WI38 (cell line): ENCODE measurements around the gene PARD3B.

ENCODE experiments used
- H3K4me3 ChIP-seq: 2 replicates; pipeline ENCODE4 v1.5.1; 2011; ENCODE audit warnings: low read depth, mild to moderate bottlenecking, control low read depth, low read length
- TF ChIP-seq, protein P1 (sequence below): IDR thresholded peaks from 2 replicates; pipeline ENCODE4 v1.5.1; 2012; ENCODE audit warnings: low read depth, mild to moderate bottlenecking, control low read depth, low read length

PARD3B gene

DNA sequence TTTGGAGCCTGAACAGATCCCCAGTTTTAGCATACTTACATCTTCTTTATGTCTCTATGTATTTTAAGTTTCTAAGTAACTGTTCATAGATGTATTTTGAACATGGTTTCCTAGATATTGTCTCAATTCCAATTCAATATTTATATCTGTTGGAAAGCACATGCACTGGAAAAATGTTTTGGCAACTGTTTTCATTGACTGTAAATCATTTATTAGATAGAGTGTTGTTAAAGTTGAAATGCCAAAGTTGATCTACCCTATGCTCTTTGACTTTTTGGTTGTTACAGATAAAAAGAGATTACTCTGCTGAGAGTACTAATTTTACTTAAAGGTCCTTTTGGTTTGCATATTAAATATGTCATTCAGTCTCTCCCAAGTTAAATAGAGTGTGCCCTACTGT, 792.0 kb downstream of the PARD3B start:
- TF ChIP-seq, protein P1, sequence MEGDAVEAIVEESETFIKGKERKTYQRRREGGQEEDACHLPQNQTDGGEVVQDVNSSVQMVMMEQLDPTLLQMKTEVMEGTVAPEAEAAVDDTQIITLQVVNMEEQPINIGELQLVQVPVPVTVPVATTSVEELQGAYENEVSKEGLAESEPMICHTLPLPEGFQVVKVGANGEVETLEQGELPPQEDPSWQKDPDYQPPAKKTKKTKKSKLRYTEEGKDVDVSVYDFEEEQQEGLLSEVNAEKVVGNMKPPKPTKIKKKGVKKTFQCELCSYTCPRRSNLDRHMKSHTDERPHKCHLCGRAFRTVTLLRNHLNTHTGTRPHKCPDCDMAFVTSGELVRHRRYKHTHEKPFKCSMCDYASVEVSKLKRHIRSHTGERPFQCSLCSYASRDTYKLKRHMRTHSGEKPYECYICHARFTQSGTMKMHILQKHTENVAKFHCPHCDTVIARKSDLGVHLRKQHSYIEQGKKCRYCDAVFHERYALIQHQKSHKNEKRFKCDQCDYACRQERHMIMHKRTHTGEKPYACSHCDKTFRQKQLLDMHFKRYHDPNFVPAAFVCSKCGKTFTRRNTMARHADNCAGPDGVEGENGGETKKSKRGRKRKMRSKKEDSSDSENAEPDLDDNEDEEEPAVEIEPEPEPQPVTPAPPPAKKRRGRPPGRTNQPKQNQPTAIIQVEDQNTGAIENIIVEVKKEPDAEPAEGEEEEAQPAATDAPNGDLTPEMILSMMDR, result no peak
- no peak overlapping the region for H3K4me3 ChIP-seq

DNA sequence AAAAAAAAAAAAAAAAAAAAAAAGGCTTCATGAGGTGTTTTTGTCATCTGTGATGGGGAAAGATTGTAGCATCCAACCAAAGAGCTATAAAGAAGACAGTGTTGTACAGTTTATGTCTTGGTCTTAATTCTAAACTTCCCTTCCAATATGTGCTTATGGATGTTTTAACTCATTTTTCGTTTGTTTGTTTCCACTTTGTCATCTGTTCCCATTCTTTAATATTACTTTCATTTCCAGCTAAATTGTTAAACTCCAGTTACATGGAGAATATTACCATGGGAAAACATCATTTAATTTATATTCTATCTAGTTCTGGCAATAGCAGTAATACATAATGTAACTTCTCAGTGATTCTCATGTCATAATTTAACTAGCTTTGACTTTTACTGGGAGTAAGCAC, 792.9 kb downstream of the PARD3B start:
- H3K4me3 ChIP-seq, result no peak overlapping the region
- TF ChIP-seq, protein P1, result no peak

DNA sequence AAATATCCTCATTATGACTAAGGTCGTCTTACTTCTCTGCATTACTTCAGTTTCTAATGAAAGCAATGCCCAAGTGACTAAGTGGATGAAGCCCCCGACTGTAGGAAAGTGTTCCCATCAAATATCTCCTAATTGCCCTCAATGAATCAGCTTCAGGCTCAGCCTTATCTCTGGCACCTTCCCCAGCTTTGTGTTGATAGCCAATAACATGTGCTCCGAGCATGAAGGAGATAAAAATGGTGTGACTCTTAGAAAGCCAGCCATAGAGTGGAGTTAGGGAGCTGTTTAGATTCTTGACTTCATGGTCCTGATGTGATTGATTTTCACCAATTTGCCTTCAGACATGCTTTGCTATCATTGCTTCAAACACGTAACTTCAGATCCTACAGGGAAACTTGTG, 797.8 kb downstream of the PARD3B start:
- TF ChIP-seq, protein P1, result no peak
- H3K4me3 ChIP-seq, result no peak overlapping the region

DNA sequence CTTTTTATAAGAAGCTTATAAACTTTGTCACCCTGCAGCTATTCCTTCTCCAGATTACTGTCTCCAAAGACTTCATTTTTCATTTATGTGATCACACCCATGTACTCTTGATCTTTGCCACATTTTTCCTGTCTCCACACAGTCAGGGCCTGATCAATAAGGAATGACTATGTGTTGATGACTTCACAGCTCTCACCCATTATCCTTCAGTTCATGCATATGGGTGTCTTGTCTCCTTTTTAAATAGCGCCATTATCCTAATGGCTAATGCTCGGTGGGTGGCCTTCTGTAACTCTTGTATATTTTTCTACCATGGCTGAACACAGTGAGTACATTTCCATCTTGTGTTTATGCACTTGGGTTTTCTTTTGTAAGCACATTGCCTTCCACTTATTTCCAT, 801.4 kb downstream of the PARD3B start:
- H3K4me3 ChIP-seq, result no peak overlapping the region
- TF ChIP-seq, protein P1, result no peak

DNA sequence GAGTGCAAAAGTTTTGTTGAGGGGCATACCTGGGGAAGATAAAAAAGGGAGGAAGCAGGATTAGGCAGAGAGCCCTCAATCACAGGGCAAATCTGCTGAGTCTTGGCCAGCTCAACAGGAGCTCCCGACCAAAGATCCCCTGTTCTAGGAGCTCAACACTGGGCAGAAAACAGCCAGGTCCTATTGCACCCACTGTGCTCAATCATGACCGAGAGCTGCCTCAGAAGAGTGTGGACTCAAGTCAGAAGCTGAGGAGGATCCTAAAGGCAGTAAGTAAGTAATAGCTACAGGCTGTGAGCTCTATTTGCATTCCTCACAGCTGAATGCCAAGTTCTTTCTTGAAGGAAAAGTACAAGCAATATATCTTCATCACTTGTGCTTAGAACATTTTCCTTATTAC, 802.6 kb downstream of the PARD3B start:
- TF ChIP-seq, protein P1, result no peak
- no peak overlapping the region for H3K4me3 ChIP-seq

DNA sequence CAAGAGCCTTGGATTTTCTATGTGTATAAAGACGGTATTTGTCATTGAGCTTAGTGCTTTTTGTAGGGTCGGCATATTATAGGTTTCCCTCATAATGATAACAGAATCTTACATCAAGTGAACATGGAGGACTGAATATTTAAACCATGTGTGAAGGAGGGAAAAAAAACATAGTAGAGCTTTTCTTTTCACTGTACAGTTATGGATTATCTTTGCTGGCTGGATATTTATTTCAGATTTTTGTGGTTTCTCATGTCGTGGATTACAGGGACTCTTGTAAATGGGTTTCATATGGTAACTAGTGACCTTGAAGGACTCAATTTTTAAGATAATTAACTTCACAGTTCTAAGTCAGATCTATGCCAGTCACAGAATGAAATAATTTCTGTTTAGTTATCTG, 806.8 kb downstream of the PARD3B start:
- H3K4me3 ChIP-seq, result no peak overlapping the region
- TF ChIP-seq, protein P1, result no peak

DNA sequence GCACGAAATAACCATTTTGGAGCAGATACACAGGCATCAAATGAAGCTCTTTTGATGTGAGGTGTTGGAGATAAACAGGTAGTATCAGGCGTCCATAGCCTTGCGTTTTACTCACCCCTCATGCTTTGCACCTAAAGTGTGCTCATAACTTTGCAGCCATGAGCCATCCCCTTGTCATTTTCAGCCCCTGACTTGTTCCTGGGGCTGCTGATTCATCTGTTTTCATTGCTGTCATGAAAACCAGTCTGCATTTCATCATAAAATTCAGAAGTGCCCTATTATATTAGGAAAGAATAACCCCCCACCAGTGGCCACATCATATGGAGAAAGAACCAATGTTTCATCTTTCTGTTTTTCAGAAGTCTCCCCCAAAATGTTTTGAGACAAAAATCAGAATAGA, 807.3 kb downstream of the PARD3B start:
- H3K4me3 ChIP-seq, result no peak overlapping the region
- TF ChIP-seq, protein P1, result no peak
